Vagina (tissue), 2 donors: ENCODE results near the gene SERPINB5.

Experiments used
- CTCF ChIP-seq, 3 experiments: fragments of 450-650 bp in 2 of 3; fragments of 200-600 bp in 1 of 3; sonication (generic) in 1 of 3; IDR thresholded peaks; one replicate each; pipeline ENCODE4 v1.5.1; 2017 to 2019; ENCODE audit warnings: antibody characterized with exemption in 3 of 3, mild to moderate bottlenecking in 2 of 3, moderate library complexity in 2 of 3
- POLR2A ChIP-seq, 2 donors: fragments of 450-650 bp; IDR thresholded peaks; one replicate each; pipeline ENCODE4 v1.6.1; 2017; ENCODE audit warnings: antibody characterized with exemption in 2 of 2, mild to moderate bottlenecking in 2 of 2, moderate library complexity in 2 of 2

GRCh38 chr18:63427558-63427957 is 49.2 kb upstream of the SERPINB5 start:
- TF ChIP-seq CTCF (IDR thresholded peaks at IDR 0.05): no peak
- TF ChIP-seq POLR2A (IDR thresholded peaks at IDR 0.05): no peak
